Endodermal cell (in vitro differentiated cells): ENCODE results near the gene KRTAP4-16. TPM values are rescaled to one million over a fixed set of nuclear protein-coding genes. Genes with fewer than 3 reads are reported as not detected.
"Not testable (repeated sequence)": the region's sequence is repeated elsewhere in the genome, so short reads cannot be mapped to it uniquely, and the experiment has no call there.

Source experiments
- DNase-seq: peaks from one replicate; pipeline ENCODE4 v3.0.0-alpha.2; 2017
- H3K27ac ChIP-seq: 2 replicates; pipeline ENCODE4 v1.5.1; 2013; ENCODE audit warnings: mild to moderate bottlenecking, low read depth, low read length, moderate library complexity
- H3K27me3 ChIP-seq: 2 replicates; pipeline ENCODE4 v1.6.1; 2013; ENCODE audit warnings: mild to moderate bottlenecking, low read length, moderate library complexity; ENCODE audit not compliant: insufficient read depth, control insufficient read depth, poor library complexity, severe bottlenecking
- H3K36me3 ChIP-seq: 2 replicates; pipeline ENCODE4 v1.7.0; 2013; ENCODE audit warnings: mild to moderate bottlenecking, low read length, moderate library complexity; ENCODE audit not compliant: control insufficient read depth, insufficient read depth
- H3K4me1 ChIP-seq: one replicate; pipeline ENCODE4 v1.7.0; 2013; ENCODE audit warnings: low read length; ENCODE audit not compliant: control insufficient read depth, insufficient read depth
- H3K4me3 ChIP-seq: 2 replicates; pipeline ENCODE4 v1.5.1; 2013; ENCODE audit warnings: mild to moderate bottlenecking, low read length, moderate library complexity
- H3K9ac ChIP-seq: 2 replicates; pipeline ENCODE4 v1.6.1; 2013; ENCODE audit warnings: mild to moderate bottlenecking, low read length, moderate library complexity; ENCODE audit not compliant: poor library complexity, severe bottlenecking; ENCODE audit errors: extremely low read depth
- H3K9me3 ChIP-seq: 2 replicates; pipeline ENCODE4 v1.6.1; 2013; ENCODE audit warnings: mild to moderate bottlenecking, low read length, moderate library complexity; ENCODE audit not compliant: control insufficient read depth
- H3K27ac Mint-ChIP-seq: 2 replicates; pipeline ENCODE4 v1.8.0; 2020; ENCODE audit warnings: mixed read lengths
- H3K27me3 Mint-ChIP-seq: 2 replicates; pipeline ENCODE4 v1.8.0; 2021; ENCODE audit warnings: mild to moderate bottlenecking, mixed read lengths; ENCODE audit not compliant: insufficient read depth
- H3K36me3 Mint-ChIP-seq: 2 replicates; pipeline ENCODE4 v1.8.0; 2020; ENCODE audit warnings: low read depth, mixed read lengths
- H3K4me1 Mint-ChIP-seq: 2 replicates; pipeline ENCODE4 v1.8.0; 2020; ENCODE audit warnings: mixed read lengths
- H3K4me3 Mint-ChIP-seq: 2 replicates; pipeline ENCODE4 v1.8.0; 2020; ENCODE audit warnings: mild to moderate bottlenecking, moderate library complexity, mixed read lengths
- H3K9me3 Mint-ChIP-seq: 2 replicates; pipeline ENCODE4 v1.8.0; 2020; ENCODE audit warnings: mild to moderate bottlenecking, mixed read lengths
- WGBS, 2 experiments: methylation state at CpG; one replicate each; pipeline versions ENCODE4 v1.1.5 to v1.1.7; 2013; ENCODE audit warnings: missing lambda C conversion rate in 2 of 2, mixed read lengths in 1 of 2; ENCODE audit not compliant: insufficient coverage in 1 of 2, insufficient read length in 1 of 2; 5-methylcytosine and 5-hydroxymethylcytosine counted together
- total RNA-seq, 2 donors: library from RNA; stranded (reverse); fragmentation: NEBNext Ultra II Directional in 1 of 2; extraction: Animal tissue kit (Norgen Biotek cat#: 25700) in 1 of 2; gene quantifications; 2 replicates in 1 of 2; 3 replicates in 1 of 2; pipeline ENCODE4 v1.2.1, GENCODE V29; 2021
- TF ChIP-seq, protein P1 (sequence below): fragments of 200-600 bp; sonication (generic); conservative IDR thresholded peaks from 2 replicates; pipeline ENCODE4 v1.5.0; 2021; ENCODE audit warnings: antibody characterized with exemption, mild to moderate bottlenecking

The KRTAP4-16 gene
- total RNA-seq, 2 donors from 2014 or later = not detected

- 91 to 96% methylated on average over 5 of the region's 6 CpGs for WGBS, 2 experiments
- Histone ChIP-seq H3K4me1 (no peaks in the 10 kb centered on the region), H3K27me3 (no peaks in the 10 kb centered on the region), H3K27ac (no peak within 1 kb of the TSS), H3K9me3 (no peaks in the 10 kb centered on the region), H3K36me3 (no peaks in the 10 kb centered on the region), H3K9ac (no peak within 1 kb of the TSS), H3K4me3 (no peak within 1 kb of the TSS)
- Mint-ChIP-seq H3K4me3 (no peak within 1 kb of the TSS), H3K27me3 (no peaks in the 10 kb centered on the region), H3K9me3 (no peaks in the 10 kb centered on the region), H3K36me3 (no peaks in the 10 kb centered on the region), H3K27ac (no peak within 1 kb of the TSS), H3K4me1 (no peaks in the 10 kb centered on the region)
- TF ChIP-seq, protein P1, sequence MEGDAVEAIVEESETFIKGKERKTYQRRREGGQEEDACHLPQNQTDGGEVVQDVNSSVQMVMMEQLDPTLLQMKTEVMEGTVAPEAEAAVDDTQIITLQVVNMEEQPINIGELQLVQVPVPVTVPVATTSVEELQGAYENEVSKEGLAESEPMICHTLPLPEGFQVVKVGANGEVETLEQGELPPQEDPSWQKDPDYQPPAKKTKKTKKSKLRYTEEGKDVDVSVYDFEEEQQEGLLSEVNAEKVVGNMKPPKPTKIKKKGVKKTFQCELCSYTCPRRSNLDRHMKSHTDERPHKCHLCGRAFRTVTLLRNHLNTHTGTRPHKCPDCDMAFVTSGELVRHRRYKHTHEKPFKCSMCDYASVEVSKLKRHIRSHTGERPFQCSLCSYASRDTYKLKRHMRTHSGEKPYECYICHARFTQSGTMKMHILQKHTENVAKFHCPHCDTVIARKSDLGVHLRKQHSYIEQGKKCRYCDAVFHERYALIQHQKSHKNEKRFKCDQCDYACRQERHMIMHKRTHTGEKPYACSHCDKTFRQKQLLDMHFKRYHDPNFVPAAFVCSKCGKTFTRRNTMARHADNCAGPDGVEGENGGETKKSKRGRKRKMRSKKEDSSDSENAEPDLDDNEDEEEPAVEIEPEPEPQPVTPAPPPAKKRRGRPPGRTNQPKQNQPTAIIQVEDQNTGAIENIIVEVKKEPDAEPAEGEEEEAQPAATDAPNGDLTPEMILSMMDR = no peak
- DNase-seq = no peak
Observed at GRCh38 chr17:41065829-41066624, 36.0 kb downstream of the KRTAP4-16 start, which contains the start of gene KRTAP2-4. Gene KRTAP2-4 (minus strand): TSS chr17:41065879. CDS start chr17:41065845, 34 bp downstream.

DNA sequence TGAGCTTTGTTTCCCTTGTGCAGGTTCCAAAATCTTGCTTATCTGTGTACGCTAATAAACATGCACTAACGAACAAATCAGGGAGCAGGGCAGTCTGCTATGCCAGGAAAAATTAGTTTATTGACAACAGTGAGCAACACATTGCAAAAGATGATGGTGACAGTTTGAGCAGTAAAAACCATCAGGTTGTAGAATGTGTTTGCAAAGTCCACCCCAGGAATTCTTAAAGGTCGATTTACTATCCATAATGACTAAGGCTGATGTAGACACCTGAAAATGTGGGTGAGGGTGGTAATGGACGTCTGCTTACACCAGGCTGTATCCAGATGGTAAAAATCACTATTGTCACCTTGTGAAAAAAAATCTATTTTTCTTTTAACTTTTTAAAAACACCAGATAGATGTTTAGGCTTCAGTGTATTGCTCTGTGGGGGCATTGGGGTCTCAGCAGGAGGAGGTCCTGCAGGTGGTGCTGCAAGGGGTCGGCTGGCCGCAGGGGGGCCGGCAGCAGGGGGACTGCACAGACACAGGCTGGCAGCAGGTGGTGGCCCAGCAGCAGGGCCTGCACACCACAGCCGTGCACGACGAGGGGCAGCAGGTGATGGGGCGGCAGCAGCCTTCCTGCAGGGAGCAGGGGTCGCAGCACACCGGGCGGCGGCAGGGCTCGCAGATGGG is 36.9 kb downstream of the KRTAP4-16 start:
- H3K4me3 ChIP-seq, H3K9me3 Mint-ChIP-seq, H3K27me3 Mint-ChIP-seq, DNase-seq, H3K27ac Mint-ChIP-seq, H3K36me3 ChIP-seq, H3K36me3 Mint-ChIP-seq, H3K9ac ChIP-seq, H3K4me3 Mint-ChIP-seq, H3K4me1 Mint-ChIP-seq, H3K27ac ChIP-seq, H3K27me3 ChIP-seq, H3K9me3 ChIP-seq, H3K4me1 ChIP-seq: not testable (repeated sequence)
- 88 to 96% methylated on average over 3 to 4 of the region's 16 CpGs for WGBS, 2 experiments

GRCh38 chr17:41064301-41064700 is 37.7 kb downstream of the KRTAP4-16 start:
- Mint-ChIP-seq H3K4me3 (no peak overlapping the region), H3K4me1 (peaks cover 2% of the 10 kb centered on the region), H3K36me3 (no peaks in the 10 kb centered on the region), H3K27me3 (no peaks in the 10 kb centered on the region), H3K9me3 (no peaks in the 10 kb centered on the region), H3K27ac (no peak overlapping the region)
- DNase-seq = no peak
- TF ChIP-seq, protein P1 = no peak
- H3K4me1 ChIP-seq = no peaks in the 10 kb centered on the region
- H3K9me3 ChIP-seq = no peaks in the 10 kb centered on the region
- H3K27me3 ChIP-seq = no peaks in the 10 kb centered on the region
- no peak overlapping the region for H3K4me3 ChIP-seq
- no peak overlapping the region for H3K9ac ChIP-seq
- no peak overlapping the region for H3K27ac ChIP-seq
- 100% methylated on average over 1 of the region's 1 CpG; no CpG with 5 or more reads in 1 of the 2 experiments for WGBS, 2 experiments
- no peaks in the 10 kb centered on the region for H3K36me3 ChIP-seq
